Colon (tissue), 2 donors: ENCODE results near the gene GCGR.
"Not testable (repeated sequence)": the region's sequence is repeated elsewhere in the genome, so short reads cannot be mapped to it uniquely, and the experiment has no call there.

ENCODE experiments used
- FAIRE-seq: peaks from 2 replicates; lab custom pipeline; 2012; peaks lifted over from hg19 to GRCh38; lab: Jason Lieb, UNC
- donor health status: control.
- donor health status: control.

The GCGR gene

GRCh38 chr17:81832608-81833159 is 28.7 kb downstream of the GCGR start:
- FAIRE-seq: no peak

GRCh38 chr17:81833160-81833920 is 29.4 kb downstream of the GCGR start, which contains the start of gene MCRIP1:
Gene MCRIP1 (minus strand): TSS chr17:81833291. CDS start chr17:81824506, 8,785 bp downstream.
- no peak for FAIRE-seq

GRCh38 chr17:81833921-81834830 is 30.2 kb downstream of the GCGR start:
- FAIRE-seq: no peak

GRCh38 chr17:81834831-81835267 is 30.9 kb downstream of the GCGR start, which contains the start of gene PPP1R27:
Gene PPP1R27 (minus strand): TSS chr17:81835050. CDS start chr17:81834953, 97 bp downstream.
- FAIRE-seq: no peak

- no peak for FAIRE-seq
Observed at GRCh38 chr17:81837641-81838040, 33.7 kb downstream of the GCGR start.

- FAIRE-seq: no peak
Observed at GRCh38 chr17:81838753-81839255, 34.9 kb downstream of the GCGR start.

- no peak for FAIRE-seq
Observed at GRCh38 chr17:81839301-81839700, 35.4 kb downstream of the GCGR start.

- FAIRE-seq: not testable (repeated sequence)
Observed at GRCh38 chr17:81840059-81840458, 36.1 kb downstream of the GCGR start.

- no peak for FAIRE-seq
Observed at GRCh38 chr17:81840826-81841778, 37.2 kb downstream of the GCGR start.

GRCh38 chr17:81841866-81842265 is 37.9 kb downstream of the GCGR start:
- no peak for FAIRE-seq

- FAIRE-seq: no peak
Observed at GRCh38 chr17:81842378-81842724, 38.4 kb downstream of the GCGR start.

- no peak for FAIRE-seq
Observed at GRCh38 chr17:81842725-81843504, 39.0 kb downstream of the GCGR start.

- FAIRE-seq: no peak
Observed at GRCh38 chr17:81843713-81844326, 39.9 kb downstream of the GCGR start.

GRCh38 chr17:81844327-81844851 is 40.4 kb downstream of the GCGR start:
- FAIRE-seq: no peak

GRCh38 chr17:81844887-81845286 is 40.9 kb downstream of the GCGR start:
- no peak for FAIRE-seq

- FAIRE-seq: no peak
Observed at GRCh38 chr17:81845361-81845760, 41.4 kb downstream of the GCGR start.

GRCh38 chr17:81845881-81846742 is 42.2 kb downstream of the GCGR start:
- FAIRE-seq: no peak

- FAIRE-seq: no peak
Observed at GRCh38 chr17:81846743-81847689, 43.1 kb downstream of the GCGR start.
